K562 (cell line): Measurements from ENCODE around the gene PUSL1.

Experiments
- ARHGAP35 ChIP-seq: fragments of 450-650 bp; IDR thresholded peaks from 2 replicates; pipeline ENCODE4 v1.6.1; 2018; ENCODE audit not compliant: partially characterized antibody
- HINFP ChIP-seq: fragments of 450-650 bp; conservative IDR thresholded peaks from 2 replicates; pipeline ENCODE4 v1.6.1; 2016; ENCODE audit warnings: missing genetic modification characterization, low read depth, mild to moderate bottlenecking, control low read depth, missing compliant biosample characterization
- PCBP2 ChIP-seq: fragments of 200-400 bp; formaldehyde crosslinking; IDR thresholded peaks from 2 replicates; pipeline ENCODE4 v1.6.1; 2018; ENCODE audit warnings: low read length, low read depth, mild to moderate bottlenecking, moderate library complexity; ENCODE audit not compliant: poor library complexity, severe bottlenecking
- RAD21 ChIP-seq, 2 experiments: fragments of 250-450 bp in 1 of 2; fragments of 450-650 bp in 1 of 2; sonication (Bioruptor Pico) in 1 of 2; formaldehyde crosslinking in 1 of 2; IDR thresholded peaks in 1 of 2; conservative IDR thresholded peaks in 1 of 2; 2 replicates each; pipeline versions ENCODE4 v1.4.0 to v1.8.0; 2020 to 2022; ENCODE audit warnings: mild to moderate bottlenecking in 2 of 2, moderate library complexity in 1 of 2
- SMC3 ChIP-seq: conservative IDR thresholded peaks from 2 replicates; pipeline ENCODE4 v1.6.1; 2011; ENCODE audit warnings: low read depth, low read length, improper control_type of control experiment; ENCODE audit not compliant: insufficient read depth
- ZNF184 ChIP-seq: sonication (generic); formaldehyde crosslinking; IDR thresholded peaks from 2 replicates; pipeline ENCODE4 v1.5.0; 2020; ENCODE audit warnings: missing genetic modification reagents
- ZNF224 ChIP-seq: sonication (generic); formaldehyde crosslinking; IDR thresholded peaks from 2 replicates; pipeline ENCODE4 v1.8.0; 2022; ENCODE audit warnings: mild to moderate bottlenecking, missing genetic modification reagents

- TF ChIP-seq ZNF224 (CRISPR knock-in tag), result no peak
- TF ChIP-seq ARHGAP35, result no peak
- no peak for TF ChIP-seq RAD21 (CRISPR knock-in tag; conservative IDR thresholded peaks at IDR 0.05 in 1 of 2, IDR thresholded peaks at IDR 0.05 in 1 of 2)
- no peak for TF ChIP-seq PCBP2
- no peak for TF ChIP-seq ZNF184
- no peak for TF ChIP-seq SMC3
- no peak for TF ChIP-seq HINFP
Measured at GRCh38 chr1:1259540-1259939, 48.9 kb upstream of the PUSL1 start.
